Activated T-helper 9 cell treated with anti-CD3 and anti-CD28 coated beads, Interleukin-2, amount 50 U/mL, for 16 hours (primary cell): ENCODE results near the gene MYOCD.

Experiments used
- DNase-seq: peaks from one replicate; pipeline ENCODE4 v3.0.0-alpha.2; 2020; ENCODE audit warnings: low read depth

The MYOCD gene

GRCh38 chr17:12756786-12757185 is 91.1 kb downstream of the MYOCD start:
- DNase-seq: no peak

- no peak for DNase-seq
Observed at GRCh38 chr17:12759090-12759489, 93.4 kb downstream of the MYOCD start.

DNA sequence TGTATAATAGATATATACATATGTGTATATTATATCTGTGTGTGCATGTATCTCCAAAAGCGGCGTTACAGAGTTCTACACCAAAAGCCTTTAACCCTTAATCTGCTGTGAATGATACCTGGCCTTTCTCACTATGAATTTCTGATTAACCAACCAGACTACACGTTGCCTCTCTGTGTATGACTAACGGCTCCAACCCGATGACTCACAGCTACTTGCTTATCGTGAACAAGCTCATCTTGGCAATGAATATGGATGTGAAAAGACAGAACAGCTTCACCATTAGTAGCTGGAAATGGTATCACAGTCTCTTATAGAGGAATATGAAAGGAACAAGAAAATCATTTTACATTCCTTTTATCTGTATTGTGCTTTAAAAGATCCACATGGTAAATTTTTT is 99.9 kb downstream of the MYOCD start:
- no peak for DNase-seq

DNA sequence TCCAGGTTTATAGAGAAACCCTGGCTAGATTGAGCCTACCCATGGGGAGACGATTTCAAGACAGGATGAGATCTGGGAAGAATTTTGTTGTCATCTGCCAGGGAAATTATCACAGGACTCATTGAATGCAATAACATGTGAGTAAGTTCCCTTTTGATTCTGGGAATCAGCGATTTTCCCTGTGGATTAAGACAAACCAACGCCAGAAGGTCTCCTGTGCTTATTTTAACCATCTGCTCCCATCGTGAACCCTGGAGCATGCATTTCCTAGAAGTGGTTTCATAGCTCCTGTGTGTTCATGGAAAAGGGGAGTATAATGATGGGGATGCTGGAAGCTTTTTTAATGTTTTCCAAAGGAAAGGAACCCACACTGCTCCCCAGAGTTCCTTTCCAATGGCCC is 102.6 kb downstream of the MYOCD start:
- no peak for DNase-seq

- DNase-seq: no peak
Observed at GRCh38 chr17:12769981-12770380, 104.3 kb downstream of the MYOCD start.

GRCh38 chr17:12773153-12773552 is 107.5 kb downstream of the MYOCD start:
- no peak for DNase-seq

DNA sequence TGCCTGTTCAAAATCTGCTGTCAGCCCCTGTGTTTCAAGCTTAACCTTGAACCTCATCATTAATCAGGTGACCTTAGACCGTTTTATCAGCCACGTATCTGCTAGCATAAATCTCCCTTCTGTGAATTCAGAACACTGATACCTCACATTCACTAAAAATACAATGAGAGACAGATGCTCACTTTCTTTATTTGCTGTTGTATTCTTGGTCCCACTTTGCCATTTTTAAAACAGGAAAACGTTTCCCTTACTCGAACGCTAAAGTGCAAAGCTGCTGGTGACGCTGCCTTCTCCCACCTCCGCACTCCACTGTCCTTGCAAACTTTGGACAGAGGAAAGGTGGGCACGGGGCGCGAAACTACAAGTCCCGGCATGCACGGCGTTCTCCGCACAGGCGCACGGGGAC is 123.4 kb downstream of the MYOCD start:
- DNase-seq: no peak

GRCh38 chr17:12789481-12790248 is 124.0 kb downstream of the MYOCD start, which contains the start of gene ARHGAP44:
TSS of gene ARHGAP44 (plus strand) at chr17:12789498. CDS start at chr17:12789839, 341 bp downstream.
- no peak for DNase-seq

DNA sequence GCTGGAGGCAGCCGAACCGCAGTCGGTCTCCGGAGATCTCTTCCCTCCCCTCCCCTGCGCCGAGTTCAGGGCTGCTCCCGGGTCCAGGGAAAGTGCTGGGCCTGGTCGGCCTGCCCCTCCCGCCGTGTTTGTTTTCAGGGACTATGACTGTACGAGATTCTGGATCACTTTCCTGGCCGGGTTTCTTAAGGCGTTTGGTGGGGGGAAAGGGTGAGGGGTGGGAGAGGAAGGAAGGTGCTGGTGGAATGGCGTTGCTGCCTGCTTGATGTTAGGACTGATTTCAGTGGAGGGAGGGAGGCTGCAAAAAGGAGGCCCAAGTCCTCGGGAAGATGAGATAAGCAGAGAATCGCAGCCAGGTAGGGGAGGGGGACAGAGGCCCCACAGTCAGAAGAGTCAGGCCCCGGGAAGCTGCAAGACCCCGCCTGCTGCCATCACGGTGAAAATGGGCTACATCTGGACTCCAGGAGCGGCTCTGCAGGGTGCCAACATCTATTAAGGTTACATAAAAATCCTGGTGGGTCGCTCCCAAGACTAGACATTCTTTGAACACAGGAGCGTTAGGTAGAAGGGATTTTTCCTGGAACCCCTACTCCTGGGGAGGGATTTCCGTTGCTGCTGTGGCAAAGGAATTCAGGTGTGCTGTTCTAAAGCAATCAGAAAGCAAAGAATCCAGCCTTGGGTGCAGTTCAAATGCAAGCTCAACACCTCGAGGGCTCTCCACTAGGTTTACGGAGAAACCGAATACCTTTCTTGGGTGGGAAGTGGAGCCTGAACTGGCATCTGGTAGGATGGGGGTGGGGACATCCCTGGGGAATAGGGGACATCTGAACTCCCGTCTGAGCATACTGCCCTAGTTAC is 124.8 kb downstream of the MYOCD start:
- no peak for DNase-seq

GRCh38 chr17:12794919-12795532 is 129.3 kb downstream of the MYOCD start:
- no peak for DNase-seq

- no peak for DNase-seq
Observed at GRCh38 chr17:12800855-12801365, 135.2 kb downstream of the MYOCD start.

DNA sequence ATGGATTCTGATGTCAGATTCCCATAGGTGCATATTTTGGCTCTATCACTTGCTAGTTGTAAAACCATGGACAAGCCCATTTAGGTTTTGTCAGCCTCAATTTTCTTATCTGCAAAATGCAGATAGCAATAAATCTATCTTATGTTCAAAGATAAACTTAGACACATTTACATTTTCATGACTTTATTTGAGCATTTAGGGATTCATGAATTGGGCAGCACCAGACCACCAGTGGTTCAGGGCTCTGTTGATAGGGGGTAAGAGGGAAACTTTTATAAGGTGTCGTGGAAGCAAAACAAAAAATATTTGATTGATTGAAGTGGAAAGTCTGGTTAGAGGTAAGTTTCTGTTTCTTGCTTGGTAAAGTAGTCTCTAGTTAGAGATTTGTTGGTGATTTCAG is 140.9 kb downstream of the MYOCD start:
- DNase-seq: no peak

DNA sequence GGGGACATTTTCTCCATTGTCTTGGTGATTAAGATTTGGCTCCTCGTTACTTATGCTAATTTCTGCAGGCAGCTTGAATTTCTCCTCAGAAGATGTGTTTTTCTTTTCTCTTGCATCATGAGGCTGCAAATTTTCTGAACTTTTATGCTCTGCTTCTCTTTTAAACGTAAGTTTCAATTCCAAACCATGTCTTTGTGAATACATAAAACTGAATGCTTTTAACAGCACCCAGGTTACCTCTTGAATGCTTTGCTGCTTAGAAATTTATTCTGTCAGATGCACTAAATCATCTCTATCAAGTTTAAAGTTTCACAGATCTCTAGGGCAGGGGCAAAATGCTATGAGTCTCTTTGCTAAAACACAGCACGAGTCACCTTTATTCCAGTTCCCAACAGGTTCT is 143.0 kb downstream of the MYOCD start:
- DNase-seq: no peak

- no peak for DNase-seq
Observed at GRCh38 chr17:12812877-12813276, 147.2 kb downstream of the MYOCD start.

DNA sequence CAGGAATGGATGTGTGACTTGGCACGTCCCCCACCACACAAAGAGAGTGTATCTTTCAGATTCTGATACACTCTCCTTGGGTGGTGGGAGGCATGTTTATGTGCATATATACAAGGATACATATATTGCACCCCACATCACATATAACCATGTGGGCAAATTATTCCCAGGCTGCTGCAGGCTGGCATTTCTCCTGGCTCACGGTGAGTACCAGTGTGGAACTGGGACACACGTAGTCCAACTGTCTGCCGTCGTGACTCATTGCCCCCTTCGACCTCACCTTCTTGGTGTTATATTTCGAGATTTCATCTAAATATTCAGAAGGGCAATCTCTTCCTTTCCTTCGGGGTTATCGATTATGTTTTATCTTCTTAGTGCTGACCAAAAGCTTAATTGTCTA is 148.0 kb downstream of the MYOCD start:
- no peak for DNase-seq

- DNase-seq: no peak
Observed at GRCh38 chr17:12814718-12815117, 149.0 kb downstream of the MYOCD start.

DNA sequence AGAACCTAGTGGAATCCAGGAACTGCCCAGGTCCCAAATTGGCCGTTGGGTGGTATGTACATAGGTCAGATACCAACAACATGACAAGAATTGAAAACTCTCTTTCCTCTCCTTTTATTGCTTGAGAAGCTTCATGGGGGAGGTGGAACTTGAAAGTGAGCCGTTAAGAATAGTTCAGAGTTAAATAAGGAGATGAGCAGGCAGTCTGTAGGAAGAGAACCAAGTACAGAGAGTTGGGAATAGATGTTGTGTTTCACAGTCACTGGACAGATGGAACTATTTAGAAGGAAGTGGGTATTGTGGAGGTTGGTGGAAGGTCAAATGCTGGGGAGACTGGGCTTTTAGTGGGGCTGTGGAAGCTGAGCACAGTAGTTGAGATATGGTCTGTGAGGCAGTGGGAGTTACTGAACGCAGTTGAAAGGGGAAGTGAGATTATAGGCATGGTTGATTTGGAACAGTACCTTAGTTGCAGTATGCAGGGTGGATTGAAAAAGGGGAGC is 150.0 kb downstream of the MYOCD start:
- DNase-seq: no peak
